Right forelimb (tissue), 1 donor: ENCODE measurements around the gene SRSF4.
"Not testable (repeated sequence)": the region's sequence is repeated elsewhere in the genome, so short reads cannot be mapped to it uniquely, and the experiment has no call there.

ENCODE experiments used
- DNase-seq: peaks from one replicate; pipeline ENCODE4 v3.0.0-alpha.2; 2018

SRSF4 gene

GRCh38 chr1:29124366-29125236 is 57.1 kb downstream of the SRSF4 start:
- DNase-seq, result peak; percentile 98

- no peak for DNase-seq
These were observed 57.8 kb downstream of the SRSF4 start, which contains the start of gene TMEM200B for GRCh38 chr1:29123887-29124365. TMEM200B (minus strand) TSS chr1:29123903; CDS start chr1:29121828, 2,075 bp downstream.

- DNase-seq, result peak; percentile 78
These were observed 58.4 kb downstream of the SRSF4 start for GRCh38 chr1:29123053-29123886.

GRCh38 chr1:29122682-29123052 is 59.0 kb downstream of the SRSF4 start:
- DNase-seq, result peak; percentile 75

GRCh38 chr1:29121936-29122681 is 59.6 kb downstream of the SRSF4 start:
- DNase-seq, result peak; percentile 78

GRCh38 chr1:29121516-29121935 is 60.2 kb downstream of the SRSF4 start:
- no peak for DNase-seq

- peak; percentile 81 for DNase-seq
These were observed 60.7 kb downstream of the SRSF4 start for GRCh38 chr1:29120947-29121485.

- no peak for DNase-seq
These were observed 61.3 kb downstream of the SRSF4 start for GRCh38 chr1:29120367-29120766.

- DNase-seq, result peak; percentile 49
These were observed 62.4 kb downstream of the SRSF4 start for GRCh38 chr1:29119121-29119929.

- DNase-seq, result no peak
These were observed 64.3 kb downstream of the SRSF4 start for GRCh38 chr1:29117381-29117780.

- DNase-seq, result no peak
These were observed 67.0 kb downstream of the SRSF4 start for GRCh38 chr1:29114654-29115053.

- DNase-seq, result no peak
These were observed 68.1 kb downstream of the SRSF4 start for GRCh38 chr1:29113413-29114117.

GRCh38 chr1:29112705-29113412 is 68.8 kb downstream of the SRSF4 start:
- DNase-seq, result no peak

GRCh38 chr1:29108041-29108440 is 73.7 kb downstream of the SRSF4 start:
- DNase-seq, result not testable (repeated sequence)

GRCh38 chr1:29105822-29106221 is 75.9 kb downstream of the SRSF4 start:
- DNase-seq, result no peak

GRCh38 chr1:29100487-29100886 is 81.2 kb downstream of the SRSF4 start:
- no peak for DNase-seq

- no peak for DNase-seq
These were observed 82.4 kb downstream of the SRSF4 start for GRCh38 chr1:29099286-29099685.
